Choroid plexus epithelial cell (primary cell): ENCODE data around the gene ADAMTS17.

Experiments used
- DNase-seq: peaks from one replicate; pipeline ENCODE4 v3.0.0-alpha.2; 2010; ENCODE audit warnings: low read depth
- H3K4me3 ChIP-seq: 2 replicates; pipeline ENCODE4 v1.5.1; 2011; ENCODE audit warnings: low read depth, mild to moderate bottlenecking, control low read depth, low read length, moderate library complexity
- CTCF ChIP-seq: conservative IDR thresholded peaks from 2 replicates; pipeline ENCODE4 v1.5.1; 2011; ENCODE audit warnings: low read depth, mild to moderate bottlenecking, control low read depth, inconsistent platforms, low read length, moderate library complexity

ADAMTS17 gene

GRCh38 chr15:99993681-99994131 is 348.1 kb downstream of the ADAMTS17 start:
- no peak for DNase-seq

GRCh38 chr15:99993262-99993661 is 348.5 kb downstream of the ADAMTS17 start:
- no peak for TF ChIP-seq CTCF
- no peak for DNase-seq

More at GRCh38 chr15:99993681-99994131, 348.1 kb downstream of the ADAMTS17 start:
- no peak for TF ChIP-seq CTCF
- H3K4me3 ChIP-seq = no peak overlapping the region

GRCh38 chr15:99992611-99993231 is 349.1 kb downstream of the ADAMTS17 start:
- DNase-seq = no peak
- H3K4me3 ChIP-seq = no peak overlapping the region
- TF ChIP-seq CTCF = no peak

More at GRCh38 chr15:99993262-99993661, 348.5 kb downstream of the ADAMTS17 start:
- H3K4me3 ChIP-seq = no peak overlapping the region

GRCh38 chr15:99989095-99989494 is 352.7 kb downstream of the ADAMTS17 start:
- H3K4me3 ChIP-seq = no peak overlapping the region
- no peak for DNase-seq
- no peak for TF ChIP-seq CTCF

- no peak overlapping the region for H3K4me3 ChIP-seq
- DNase-seq = no peak
- no peak for TF ChIP-seq CTCF
Observed at GRCh38 chr15:99987701-99988100, 354.1 kb downstream of the ADAMTS17 start.

- DNase-seq = no peak
- TF ChIP-seq CTCF = no peak
- no peak overlapping the region for H3K4me3 ChIP-seq
Observed at GRCh38 chr15:99987119-99987506, 354.7 kb downstream of the ADAMTS17 start.
